Activated CD8-positive, alpha-beta T cell treated with anti-CD3 and anti-CD28 coated beads for 36 hours (primary cell): ENCODE data around the gene IFNK. TPM values are rescaled to one million over a fixed set of nuclear protein-coding genes. Genes with fewer than 3 reads are reported as not detected.

Experiments used
- ATAC-seq: fragments of 200-7000 bp; cut with Tn5 transposase; one replicate; pipeline ENCODE4 v1.10.0; 2021; ENCODE audit warnings: mild to moderate bottlenecking, moderate library complexity
- CTCF ChIA-PET: fragments of 350-600 bp; sonication (Branson Sonifier 250); formaldehyde crosslinking; loops from one replicate; lab custom pipeline; 2021; ENCODE audit warnings: antibody characterized with exemption; lab: Charles Lee
- POLR2A ChIA-PET: fragments of 350-600 bp; sonication (Branson Sonifier 250); formaldehyde crosslinking; loops from one replicate; lab custom pipeline; 2021; ENCODE audit warnings: antibody characterized with exemption; lab: Charles Lee
- DNase-seq: peaks from one replicate; pipeline ENCODE4 v3.0.0-alpha.2; 2020
- H3K27ac Mint-ChIP-seq: one replicate; pipeline ENCODE4 v1.8.0; 2021; ENCODE audit warnings: mild to moderate bottlenecking, mixed read lengths
- H3K27me3 Mint-ChIP-seq: one replicate; pipeline ENCODE4 v1.8.0; 2021; ENCODE audit warnings: mixed read lengths
- H3K36me3 Mint-ChIP-seq: one replicate; pipeline ENCODE4 v1.8.0; 2021; ENCODE audit warnings: low read depth, mixed read lengths
- H3K4me1 Mint-ChIP-seq: one replicate; pipeline ENCODE4 v1.8.0; 2021; ENCODE audit warnings: low read depth, mixed read lengths
- H3K4me3 Mint-ChIP-seq: one replicate; pipeline ENCODE4 v1.8.0; 2021; ENCODE audit warnings: mild to moderate bottlenecking, moderate library complexity, mixed read lengths
- H3K9me3 Mint-ChIP-seq: one replicate; pipeline ENCODE4 v1.8.0; 2021; ENCODE audit warnings: mixed read lengths
- CTCF ChIP-seq: fragments of 200-600 bp; IDR thresholded peaks from one replicate; pipeline ENCODE4 v1.8.0; 2022; ENCODE audit warnings: antibody characterized with exemption, mild to moderate bottlenecking
- intact Hi-C: fragments of 100-400 bp; cut with micrococcal nuclease; formaldehyde crosslinking; loops from one replicate; pipeline ENCODE4 v1.10.0; 2022
- total RNA-seq, 2 experiments: library from RNA; stranded (reverse); gene quantifications; one replicate each; pipeline ENCODE4 v1.2.3, GENCODE V29; 2021

Gene IFNK
- total RNA-seq, 2 experiments from 2014 or later = not detected

- H3K4me1 Mint-ChIP-seq = peaks cover 25% of the 10 kb centered on the region
- H3K27me3 Mint-ChIP-seq = no peaks in the 10 kb centered on the region
- intact Hi-C loops = loop anchor here (10.0 kb wide), 1 partner anchor 58 kb away; no protein-coding TSS in a partner anchor
- peaks cover 2% of the 10 kb centered on the region for H3K9me3 Mint-ChIP-seq
- peaks cover 1% of the 10 kb centered on the region for H3K36me3 Mint-ChIP-seq
- POLR2A ChIA-PET = interaction anchor here (0.6 to 1.7 kb wide), 8 partner anchors 10 to 623 kb away, joined by 3 to 8 read pairs (median 4); partner anchors contain the start of gene MOB3B
- ATAC-seq (peak; percentile 63), DNase-seq (peak; percentile 84)
- peak within 1 kb of the TSS; percentile 98 for H3K27ac Mint-ChIP-seq
- H3K4me3 Mint-ChIP-seq = peak within 1 kb of the TSS; percentile 88
- CTCF ChIA-PET = interaction anchor here (1.4 kb wide), 1 partner anchor 10 kb away, joined by 5 read pairs; no protein-coding TSS in a partner anchor
- no peak for TF ChIP-seq CTCF
These were observed 49.0 kb downstream of the IFNK start, which contains the start of gene C9orf72 for GRCh38 chr9:27572918-27573633. Gene C9orf72, minus strand, starts transcription at chr9:27573481. Its CDS starts 6,361 bp downstream, at chr9:27567120.

- Mint-ChIP-seq H3K27me3 (no peaks in the 10 kb centered on the region), H3K4me1 (peaks cover 25% of the 10 kb centered on the region), H3K9me3 (peaks cover 8% of the 10 kb centered on the region), H3K36me3 (peaks cover 1% of the 10 kb centered on the region), H3K4me3 (peak overlapping the region; percentile 88), H3K27ac (peak overlapping the region; percentile 98)
- ChIA-PET CTCF (interaction anchor here (1.4 kb wide), 1 partner anchor 11 kb away, joined by 5 read pairs; no protein-coding TSS in a partner anchor), POLR2A (interaction anchor here (1.2 to 1.7 kb wide), 4 partner anchors 9 to 44 kb away, joined by 3 to 8 read pairs (median 4); partner anchors contain the start of gene MOB3B)
- ATAC-seq (peak; percentile 80), DNase-seq (peak; percentile 99)
- TF ChIP-seq CTCF = no peak
- intact Hi-C loops = loop anchor here (10.0 kb wide), 1 partner anchor 59 kb away; no protein-coding TSS in a partner anchor
These were observed 49.8 kb downstream of the IFNK start for GRCh38 chr9:27573634-27574590.

Other genes starting within 250 kb of the IFNK start
- gene EQTN, start 227.1 kb upstream of the IFNK start, total RNA-seq = not detected
- under 1 TPM; 0.47 to 0.67 TPM for gene MOB3B, start 5.5 kb downstream of the IFNK start, total RNA-seq
- gene C9orf72, start 49.2 kb downstream of the IFNK start, total RNA-seq = 1 to 10 TPM; 7.0 to 7.3 TPM